NT2/D1 (cell line): ENCODE data around the gene PCBD2.

Experiments
- DNase-seq: peaks from one replicate; pipeline ENCODE4 v3.0.0-alpha.2; 2011; ENCODE audit warnings: low read depth, low spot score
- H3K27me3 ChIP-seq: 2 replicates; pipeline ENCODE4 v1.6.0; 2011; ENCODE audit warnings: mild to moderate bottlenecking; ENCODE audit not compliant: insufficient read length, insufficient read depth
- H3K36me3 ChIP-seq: 2 replicates; pipeline ENCODE4 v1.6.1; 2011; ENCODE audit warnings: mild to moderate bottlenecking, low read length, mixed read lengths; ENCODE audit not compliant: insufficient read depth, insufficient read length
- H3K4me1 ChIP-seq: 2 replicates; pipeline ENCODE4 v1.5.1; 2011; ENCODE audit not compliant: insufficient read depth, insufficient read length
- H3K4me3 ChIP-seq: 2 replicates; pipeline ENCODE4 v1.5.1; 2011; ENCODE audit warnings: low read depth; ENCODE audit not compliant: insufficient read length
- H3K9ac ChIP-seq: 2 replicates; pipeline ENCODE4 v1.6.0; 2011; ENCODE audit warnings: low read depth; ENCODE audit not compliant: insufficient read length
- H3K9me3 ChIP-seq: 2 replicates; pipeline ENCODE4 v1.5.1; 2011; ENCODE audit warnings: mild to moderate bottlenecking, low read length; ENCODE audit not compliant: insufficient read depth
- SUZ12 ChIP-seq: IDR thresholded peaks from 2 replicates; pipeline ENCODE4 v1.6.1; 2011; ENCODE audit not compliant: insufficient read length, insufficient read depth; ENCODE audit errors: extremely low read depth
- YY1 ChIP-seq: IDR thresholded peaks from 2 replicates; pipeline ENCODE4 v1.6.1; 2011; ENCODE audit not compliant: insufficient read length, insufficient read depth
- ZNF274 ChIP-seq: IDR thresholded peaks from 2 replicates; pipeline ENCODE4 v1.6.1; 2011; ENCODE audit warnings: mild to moderate bottlenecking, low read depth, low read length

The PCBD2 gene

GRCh38 chr5:134911285-134912206 is 6.6 kb downstream of the PCBD2 start:
- no peaks in the 10 kb centered on the region for H3K9me3 ChIP-seq
- no peak overlapping the region for H3K9ac ChIP-seq
- DNase-seq: no peak
- H3K4me3 ChIP-seq: no peak overlapping the region
- H3K27me3 ChIP-seq: no peaks in the 10 kb centered on the region
- no peak for TF ChIP-seq YY1
- TF ChIP-seq ZNF274: no peak
- no peak for TF ChIP-seq SUZ12
- H3K36me3 ChIP-seq: peaks cover 59% of the 10 kb centered on the region
- H3K4me1 ChIP-seq: no peaks in the 10 kb centered on the region

- no peaks in the 10 kb centered on the region for H3K9me3 ChIP-seq
- no peak for TF ChIP-seq YY1
- no peak for TF ChIP-seq ZNF274
- TF ChIP-seq SUZ12: no peak
- peaks cover 70% of the 10 kb centered on the region for H3K36me3 ChIP-seq
- H3K4me1 ChIP-seq: no peaks in the 10 kb centered on the region
- DNase-seq: no peak
- H3K4me3 ChIP-seq: no peak overlapping the region
- no peaks in the 10 kb centered on the region for H3K27me3 ChIP-seq
- no peak overlapping the region for H3K9ac ChIP-seq
Measured at GRCh38 chr5:134913254-134913653, 8.3 kb downstream of the PCBD2 start.

DNA sequence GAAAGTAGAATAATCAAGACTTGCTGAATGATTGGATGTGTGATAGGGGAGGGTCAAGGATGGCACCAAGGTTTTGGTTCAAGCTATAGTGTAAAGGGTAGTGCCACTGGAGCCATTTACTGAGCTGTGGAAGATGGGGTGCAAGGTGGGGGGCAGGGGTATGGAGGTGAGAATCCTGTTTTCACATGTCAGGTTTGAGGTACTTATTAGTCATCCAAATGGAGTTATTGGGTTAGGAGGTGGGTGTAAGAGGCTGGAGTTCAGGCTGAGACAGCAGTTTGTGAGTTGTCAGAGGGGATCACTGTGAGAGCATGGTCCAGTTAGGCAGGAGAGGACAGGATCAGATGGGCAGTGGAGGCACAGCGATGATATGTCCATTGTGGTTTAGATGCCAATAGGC is 8.9 kb downstream of the PCBD2 start:
- Histone ChIP-seq H3K9me3 (no peaks in the 10 kb centered on the region), H3K9ac (no peak overlapping the region), H3K4me1 (no peaks in the 10 kb centered on the region), H3K27me3 (no peaks in the 10 kb centered on the region), H3K4me3 (no peak overlapping the region), H3K36me3 (peaks cover 69% of the 10 kb centered on the region)
- TF ChIP-seq ZNF274: no peak
- TF ChIP-seq YY1: no peak
- TF ChIP-seq SUZ12: no peak
- DNase-seq: no peak

DNA sequence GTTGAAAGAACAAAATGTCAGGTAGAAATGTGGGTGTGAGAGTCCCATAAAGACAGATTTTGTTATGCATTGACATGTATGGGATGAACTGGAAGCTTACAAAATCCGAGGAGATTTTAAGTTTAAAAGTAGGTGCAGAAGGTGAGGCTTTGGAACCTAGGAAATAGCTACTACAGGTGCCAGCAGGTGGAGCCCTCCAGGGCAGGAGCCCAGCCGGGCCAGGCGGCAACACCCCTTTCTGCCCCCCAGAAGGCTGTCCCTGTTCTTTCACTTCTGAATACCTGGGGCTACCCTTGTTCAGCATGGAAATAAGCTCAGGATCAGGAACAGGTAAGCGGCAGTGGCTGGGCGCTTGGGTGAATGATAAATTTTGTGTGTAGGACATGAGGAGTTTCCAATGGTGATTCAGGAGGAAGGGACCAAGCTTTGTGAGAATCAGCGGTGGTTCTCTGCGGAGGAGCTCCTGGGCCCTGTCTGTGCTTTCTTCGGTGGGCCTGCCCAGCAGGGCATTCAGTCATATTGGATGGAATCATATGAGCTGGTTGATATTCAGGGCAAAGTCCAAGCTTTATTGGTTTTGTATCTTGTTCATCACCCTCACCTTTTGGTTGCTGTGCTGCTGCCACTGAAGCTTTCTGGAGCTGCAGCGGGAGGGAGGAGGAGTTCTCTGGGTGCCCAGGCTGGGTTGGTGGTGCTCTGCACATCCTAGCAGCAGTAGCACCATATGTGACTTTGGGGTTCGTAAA is 12.3 kb downstream of the PCBD2 start:
- no peak for DNase-seq
- H3K9me3 ChIP-seq: no peaks in the 10 kb centered on the region
- peaks cover 56% of the 10 kb centered on the region for H3K36me3 ChIP-seq
- H3K4me1 ChIP-seq: no peaks in the 10 kb centered on the region
- TF ChIP-seq YY1 (no peak), ZNF274 (no peak), SUZ12 (no peak)
- H3K27me3 ChIP-seq: no peaks in the 10 kb centered on the region
- H3K9ac ChIP-seq: no peak overlapping the region
- H3K4me3 ChIP-seq: no peak overlapping the region

DNA sequence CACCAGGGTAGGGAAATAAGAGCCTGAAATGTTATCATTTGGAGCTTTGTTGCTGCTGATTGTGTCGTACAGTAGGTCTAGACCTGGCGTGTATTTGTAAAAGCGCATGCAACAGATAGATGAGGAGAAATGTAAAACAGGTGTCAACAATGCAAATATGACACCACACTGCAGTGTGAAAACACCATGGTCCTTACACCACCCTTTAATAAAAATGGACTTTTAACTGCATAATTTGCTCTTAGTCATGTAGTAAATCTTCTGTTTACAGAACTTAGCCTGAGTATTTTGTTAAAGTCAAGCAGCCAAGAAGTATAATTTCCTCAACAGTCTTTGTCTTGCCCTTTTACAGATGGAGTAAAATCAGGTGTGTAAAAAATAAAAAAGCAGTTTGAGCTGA is 13.9 kb downstream of the PCBD2 start:
- no peak overlapping the region for H3K4me3 ChIP-seq
- no peaks in the 10 kb centered on the region for H3K9me3 ChIP-seq
- DNase-seq: no peak
- TF ChIP-seq YY1: no peak
- TF ChIP-seq SUZ12: no peak
- no peak for TF ChIP-seq ZNF274
- no peak overlapping the region for H3K9ac ChIP-seq
- H3K36me3 ChIP-seq: peaks cover 44% of the 10 kb centered on the region
- no peaks in the 10 kb centered on the region for H3K27me3 ChIP-seq
- no peaks in the 10 kb centered on the region for H3K4me1 ChIP-seq

DNA sequence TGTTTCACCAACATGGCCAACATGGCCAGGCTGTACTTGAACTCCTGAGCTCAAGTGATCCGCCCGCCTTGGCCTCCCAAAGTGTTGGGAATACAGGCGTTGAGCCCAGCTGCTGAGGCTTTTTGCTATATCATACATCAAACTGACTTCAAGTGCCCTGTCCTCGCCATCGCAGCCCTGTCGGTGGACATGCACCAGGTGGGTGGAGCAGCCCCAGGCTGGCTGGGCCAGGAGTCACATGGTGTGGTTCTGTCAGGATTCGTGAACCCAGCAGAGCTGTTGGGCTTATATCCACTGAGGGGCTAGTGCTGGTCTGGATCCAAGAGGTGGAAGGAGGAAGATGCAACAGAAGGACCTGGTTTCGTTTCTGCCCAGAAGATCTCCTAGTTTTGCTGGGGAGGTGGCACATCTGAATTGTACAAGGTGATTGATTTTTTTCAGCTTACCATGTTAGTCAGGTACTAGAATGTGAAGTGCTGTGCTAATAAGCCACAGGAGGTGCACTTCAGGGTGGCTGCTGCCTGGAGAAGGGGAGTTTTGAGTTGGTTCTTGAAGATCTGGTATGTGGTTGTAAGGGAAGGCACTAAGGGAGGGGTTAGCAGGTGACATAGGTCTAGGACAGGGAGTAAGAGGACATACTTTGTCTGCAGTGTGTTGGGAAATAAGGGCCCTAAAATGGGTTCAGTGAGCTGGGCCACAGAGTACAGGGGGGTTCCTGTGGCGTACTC is 16.1 kb downstream of the PCBD2 start:
- no peak for DNase-seq
- Histone ChIP-seq H3K9ac (no peak overlapping the region), H3K9me3 (no peaks in the 10 kb centered on the region), H3K36me3 (peaks cover 29% of the 10 kb centered on the region), H3K27me3 (no peaks in the 10 kb centered on the region), H3K4me1 (no peaks in the 10 kb centered on the region), H3K4me3 (no peak overlapping the region)
- TF ChIP-seq ZNF274 (no peak), YY1 (no peak), SUZ12 (no peak)

- Histone ChIP-seq H3K27me3 (no peaks in the 10 kb centered on the region), H3K4me1 (no peaks in the 10 kb centered on the region), H3K9me3 (no peaks in the 10 kb centered on the region), H3K9ac (no peak overlapping the region), H3K4me3 (no peak overlapping the region), H3K36me3 (peaks cover 34% of the 10 kb centered on the region)
- TF ChIP-seq SUZ12: no peak
- no peak for TF ChIP-seq ZNF274
- no peak for TF ChIP-seq YY1
- no peak for DNase-seq
Measured at GRCh38 chr5:134932508-134932907, 27.6 kb downstream of the PCBD2 start.
